ACHN (cell line): ENCODE data around the gene CRADD.
"Not testable (repeated sequence)": the region's sequence is repeated elsewhere in the genome, so short reads cannot be mapped to it uniquely, and the experiment has no call there.

Experiments
- DNase-seq: peaks from one replicate; pipeline ENCODE4 v3.0.0-alpha.2; 2015
- in situ Hi-C: cut with HindIII; loops from 2 replicates; pipeline ENCODE4 v1.10.0; 2017; ENCODE audit warnings: low sequenced_read_pairs, low pct_ligation_motif_present, low pct_unique_long_range_greater_than_20kb

CRADD gene

DNA sequence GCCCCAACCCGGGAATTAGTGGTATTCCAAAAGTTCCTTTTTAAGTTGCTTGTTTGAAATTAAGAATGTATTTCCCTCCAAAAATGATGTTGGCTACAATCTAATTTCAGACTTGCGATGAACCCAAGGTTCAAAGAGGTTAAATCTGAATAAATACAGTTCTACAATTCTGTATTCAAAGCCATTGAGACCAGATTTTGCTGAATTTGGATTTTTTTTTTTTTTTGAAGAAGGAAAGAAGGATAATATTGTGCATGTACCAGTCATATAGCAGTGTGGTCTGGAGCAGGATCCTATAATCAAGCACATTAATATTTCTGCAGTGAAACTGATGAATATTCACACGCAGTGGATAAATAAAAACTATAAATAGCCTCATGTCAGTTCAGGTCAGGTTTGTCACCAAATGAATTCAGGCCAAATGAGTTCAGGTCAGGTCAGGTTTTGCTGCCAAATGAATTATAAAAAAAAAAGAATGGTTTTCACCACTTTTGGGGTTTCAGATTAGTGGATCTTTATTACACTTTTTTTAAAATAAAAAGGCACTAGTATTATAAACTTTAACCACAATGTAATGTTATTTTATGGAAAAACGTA is 69.5 kb downstream of the CRADD start:
- no peak for DNase-seq
- in situ Hi-C loops, result no loop called here

DNA sequence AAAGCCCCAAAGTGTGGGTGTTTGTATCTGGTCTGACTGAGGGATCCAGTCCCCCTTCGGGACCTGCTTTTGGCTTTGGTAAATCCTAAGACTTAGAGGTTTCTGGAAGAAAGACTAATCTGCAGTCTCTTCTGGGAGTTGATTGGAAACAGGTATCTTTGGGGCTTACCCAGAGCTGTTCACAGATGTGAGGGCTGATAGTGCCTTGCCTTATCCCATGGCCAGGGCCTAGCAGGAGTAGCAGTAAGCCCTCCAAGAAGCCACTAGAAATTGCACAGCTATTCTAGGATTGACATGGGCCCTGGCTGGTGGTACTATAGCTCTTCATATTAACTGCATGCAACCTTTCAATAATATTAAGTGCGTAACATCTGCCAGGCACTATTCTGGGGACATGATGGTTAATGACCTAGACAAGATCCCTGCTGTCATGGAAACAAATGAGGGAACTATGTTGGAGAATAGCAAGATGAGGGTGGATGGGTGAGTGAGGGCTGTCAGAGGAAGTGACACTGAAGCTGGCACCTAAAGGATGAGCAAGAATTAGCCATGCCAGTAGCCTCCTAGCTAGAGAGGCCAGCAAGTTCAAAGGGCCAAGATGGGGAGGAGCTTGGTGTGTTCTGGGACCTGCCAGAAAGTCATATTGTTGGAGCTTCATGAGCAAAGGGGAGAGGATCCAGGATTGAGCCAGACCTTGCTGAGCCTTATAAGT is 71.7 kb downstream of the CRADD start:
- in situ Hi-C loops, result no loop called here
- no peak for DNase-seq

DNA sequence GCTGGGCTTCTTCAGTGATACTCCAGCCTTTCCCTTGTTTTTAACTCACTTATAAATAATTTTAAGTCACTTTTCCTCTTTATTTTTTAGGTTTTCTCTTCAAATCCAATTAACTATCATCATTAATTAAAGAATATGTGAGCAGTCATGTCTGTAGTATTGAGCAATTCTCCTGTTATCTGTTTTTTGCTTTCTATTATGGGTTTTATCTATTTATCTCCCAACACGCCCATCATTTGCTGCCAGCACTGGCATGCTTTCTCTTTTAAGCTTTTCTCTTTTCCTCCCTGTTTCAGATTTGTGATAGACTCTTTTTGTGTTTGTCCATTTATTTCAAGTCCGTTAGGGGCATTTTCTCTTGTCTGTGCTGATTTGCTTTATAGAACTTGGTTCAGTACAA is 72.3 kb downstream of the CRADD start:
- DNase-seq, result no peak
- in situ Hi-C loops, result no loop called here

DNA sequence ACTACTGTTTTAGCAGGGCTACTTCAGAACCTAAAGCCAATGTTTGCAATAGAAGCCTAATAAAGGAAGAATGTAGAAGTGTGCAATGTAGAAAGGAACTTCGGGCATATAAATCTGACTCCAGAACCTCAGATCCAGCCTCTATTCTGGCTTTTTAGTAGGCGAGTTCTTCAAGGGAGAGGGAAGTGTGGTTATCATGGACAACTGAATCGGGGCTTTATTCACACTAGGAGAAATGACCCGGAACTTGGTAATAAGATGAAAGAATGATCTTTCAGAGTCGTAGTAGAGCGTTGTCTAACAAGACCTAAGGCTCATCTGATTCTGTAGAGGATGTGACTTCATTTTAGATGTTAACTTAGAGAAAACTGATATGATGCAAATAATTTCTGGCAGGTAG is 72.9 kb downstream of the CRADD start:
- DNase-seq, result no peak
- in situ Hi-C loops, result no loop called here

DNA sequence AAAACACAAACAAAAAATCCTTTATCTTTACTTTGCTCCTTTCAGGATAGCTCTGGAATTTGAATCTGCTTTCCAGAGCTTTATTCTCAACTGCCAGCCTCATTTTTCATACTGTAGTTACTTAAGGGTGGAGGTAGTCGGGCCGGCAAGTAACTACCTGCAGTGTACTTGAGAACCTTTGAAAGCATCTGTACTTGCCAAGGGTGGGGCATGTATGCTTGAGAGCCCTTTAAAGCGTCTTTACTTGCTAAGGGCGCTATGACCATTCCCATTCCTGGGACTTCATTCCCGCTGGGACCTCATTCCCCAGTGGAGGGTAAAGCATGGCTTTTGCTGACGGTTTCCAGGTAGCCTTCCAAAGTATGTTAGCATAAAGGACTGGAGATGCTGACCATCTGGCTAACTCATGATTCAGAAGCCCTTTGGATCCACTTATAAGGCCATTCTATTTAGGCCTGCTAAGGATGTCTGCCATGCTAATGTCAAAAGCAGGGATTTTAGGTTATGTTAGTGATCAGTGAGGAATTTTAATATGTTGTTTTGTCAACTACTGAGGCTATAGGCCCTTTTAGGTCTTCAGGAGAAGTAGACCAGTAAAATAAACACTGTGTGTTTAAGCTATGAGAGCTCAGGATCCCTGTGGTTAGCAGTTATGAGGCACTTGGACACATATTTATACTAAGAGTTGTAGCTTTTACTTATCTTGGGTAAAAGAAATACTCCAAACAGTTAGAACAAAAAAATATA is 74.9 kb downstream of the CRADD start:
- in situ Hi-C loops, result no loop called here
- no peak for DNase-seq

DNA sequence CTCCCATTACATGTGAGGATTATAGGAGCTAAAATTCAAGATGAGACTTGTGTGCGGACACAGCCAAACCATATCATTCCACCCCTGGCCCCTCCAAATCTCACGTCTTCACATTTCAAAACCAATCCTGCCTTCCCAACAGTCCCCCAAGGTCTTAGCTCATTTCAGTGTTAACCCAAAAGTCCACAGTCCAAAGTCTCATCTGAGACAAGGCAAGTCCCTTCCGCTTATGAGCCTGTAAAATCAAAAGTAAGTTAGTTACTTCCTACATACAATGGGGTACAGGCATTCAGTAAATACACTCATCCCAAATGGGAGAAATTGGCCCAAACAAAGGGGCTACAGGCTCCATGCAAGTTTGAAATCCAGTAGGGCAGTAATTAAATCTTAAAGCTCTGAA is 76.1 kb downstream of the CRADD start:
- DNase-seq, result no peak
- in situ Hi-C loops, result no loop called here

DNA sequence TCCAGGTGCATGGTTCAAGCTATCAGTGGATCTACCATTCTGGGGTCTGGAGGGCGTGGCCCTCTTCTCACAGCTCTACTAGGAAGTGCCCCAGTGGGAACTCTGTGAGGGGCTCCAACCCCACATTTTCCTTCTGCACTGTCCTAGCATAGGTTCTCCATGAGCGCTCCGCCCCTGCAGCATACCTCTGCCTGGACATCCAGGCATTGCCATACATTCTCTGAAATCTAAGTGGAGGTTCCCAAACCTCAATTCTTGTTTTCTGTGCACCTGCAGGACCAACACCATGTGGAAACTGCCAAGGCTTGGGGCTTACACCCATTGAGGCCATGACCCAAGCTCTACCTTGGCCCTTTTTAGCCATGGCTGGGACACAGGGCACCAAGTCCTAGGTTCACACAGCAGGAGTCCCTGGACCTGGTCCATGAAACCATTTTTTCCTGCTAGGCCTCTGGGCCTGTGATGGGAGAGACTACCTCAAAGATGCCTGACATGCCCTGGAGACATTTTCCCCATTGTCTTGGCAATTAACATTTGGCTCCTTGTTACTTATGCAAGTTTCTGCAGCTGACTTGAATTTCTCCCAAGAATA is 76.8 kb downstream of the CRADD start:
- DNase-seq, result no peak
- in situ Hi-C loops, result no loop called here

DNA sequence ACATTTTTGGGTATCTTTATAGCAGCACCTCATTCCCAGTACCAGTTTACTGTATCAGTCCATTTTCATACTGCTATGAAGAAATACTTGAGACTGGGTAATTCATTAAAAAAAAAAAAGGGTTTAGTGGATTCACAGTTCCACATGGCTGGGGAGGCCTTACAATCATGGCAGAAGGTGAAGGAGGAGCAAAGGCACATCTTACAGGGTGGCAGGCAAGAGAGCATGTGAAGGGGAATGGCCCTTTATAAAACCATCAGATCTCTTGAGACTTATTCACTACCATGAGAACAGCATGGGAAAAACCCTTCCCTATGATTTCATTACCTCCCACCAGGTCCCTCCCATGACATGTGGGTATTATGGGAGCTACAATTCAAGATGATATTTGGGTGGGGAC is 77.7 kb downstream of the CRADD start:
- DNase-seq, in situ Hi-C loops: not testable (repeated sequence)

DNA sequence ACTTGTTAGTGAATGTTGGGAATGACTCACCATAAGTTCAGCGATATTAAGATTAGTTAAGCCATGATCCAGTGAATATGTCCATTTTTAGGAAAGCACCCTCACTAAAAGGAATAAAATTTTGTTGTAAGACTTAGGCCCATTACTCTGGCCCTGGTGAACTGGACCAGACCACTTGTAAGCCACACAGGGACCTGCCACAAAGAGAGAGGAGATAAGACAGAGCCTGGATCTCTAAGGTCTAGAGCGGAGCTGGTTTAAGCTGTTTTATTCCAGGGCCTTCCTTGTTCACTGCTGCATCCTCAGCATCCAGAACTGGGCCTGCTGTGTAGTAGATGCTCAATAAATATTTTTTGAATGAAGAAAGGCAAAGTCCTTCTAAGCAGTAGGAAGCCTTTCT is 79.1 kb downstream of the CRADD start:
- no peak for DNase-seq
- in situ Hi-C loops, result no loop called here

DNA sequence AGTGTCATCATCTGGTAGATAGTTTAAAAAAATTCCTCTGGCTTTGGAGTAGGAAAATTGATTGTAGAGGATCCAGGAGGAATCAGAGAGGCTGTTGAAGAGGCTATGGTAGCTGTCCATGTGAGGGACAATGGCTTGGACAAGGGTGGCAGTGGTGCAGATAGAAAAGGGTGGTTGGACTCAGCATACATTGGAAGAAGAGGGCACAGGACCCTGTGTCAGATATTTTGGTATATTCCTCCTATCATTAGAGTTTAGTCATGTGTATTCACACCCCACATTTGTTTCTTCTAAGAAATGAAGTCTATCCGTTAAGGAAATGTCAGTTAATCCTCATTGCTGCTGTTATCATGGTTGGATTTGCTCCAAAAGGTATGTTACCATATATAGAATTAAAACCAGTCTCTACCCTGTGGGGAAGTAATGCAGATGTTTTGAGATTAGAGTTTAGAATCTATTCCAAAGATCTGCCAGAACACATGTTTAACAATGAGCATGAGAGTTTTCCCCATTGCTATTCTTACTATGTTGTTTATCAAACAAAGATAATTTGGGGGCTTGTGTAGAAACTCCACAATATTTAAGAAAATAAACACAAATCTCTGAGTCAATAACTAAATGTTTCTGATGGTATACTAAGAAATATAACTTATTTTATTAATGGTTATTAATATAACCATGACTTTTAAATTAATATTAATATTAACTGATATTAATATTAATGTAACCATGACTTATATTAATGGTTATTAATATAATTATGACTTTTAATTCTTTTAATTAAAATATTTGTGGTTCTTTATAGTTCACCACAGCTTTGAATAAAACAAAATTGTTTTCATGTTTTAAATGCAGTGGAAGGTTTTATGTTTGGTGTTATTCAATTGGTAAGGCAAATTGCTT is 80.9 kb downstream of the CRADD start:
- in situ Hi-C loops, result no loop called here
- no peak for DNase-seq

DNA sequence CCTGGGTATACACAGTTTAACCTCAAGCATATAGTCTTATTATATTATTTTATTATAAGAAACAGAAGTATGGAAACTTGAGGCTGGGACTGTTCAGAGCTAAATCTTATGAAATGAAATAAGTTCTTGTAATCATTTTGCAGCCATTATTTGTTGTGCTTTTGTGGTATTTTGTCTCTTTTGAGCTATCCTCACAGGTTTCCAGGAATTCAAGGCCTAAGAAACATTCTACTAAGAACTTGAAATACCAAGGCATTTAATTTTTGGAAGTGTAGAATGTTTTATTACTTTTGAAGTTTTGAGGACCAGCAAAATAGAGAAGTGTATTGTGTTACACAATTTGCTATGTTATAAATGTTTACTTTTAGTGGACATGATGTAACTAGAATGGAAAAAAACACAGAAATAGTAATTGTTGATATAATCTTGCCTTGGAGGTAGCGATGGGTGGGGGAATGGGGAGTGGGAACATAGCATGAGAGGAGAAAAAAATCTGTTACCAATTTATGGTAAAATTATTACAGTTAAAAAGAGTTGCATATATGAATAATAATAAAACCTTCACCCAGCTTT is 81.7 kb downstream of the CRADD start:
- in situ Hi-C loops, result no loop called here
- DNase-seq, result no peak

DNA sequence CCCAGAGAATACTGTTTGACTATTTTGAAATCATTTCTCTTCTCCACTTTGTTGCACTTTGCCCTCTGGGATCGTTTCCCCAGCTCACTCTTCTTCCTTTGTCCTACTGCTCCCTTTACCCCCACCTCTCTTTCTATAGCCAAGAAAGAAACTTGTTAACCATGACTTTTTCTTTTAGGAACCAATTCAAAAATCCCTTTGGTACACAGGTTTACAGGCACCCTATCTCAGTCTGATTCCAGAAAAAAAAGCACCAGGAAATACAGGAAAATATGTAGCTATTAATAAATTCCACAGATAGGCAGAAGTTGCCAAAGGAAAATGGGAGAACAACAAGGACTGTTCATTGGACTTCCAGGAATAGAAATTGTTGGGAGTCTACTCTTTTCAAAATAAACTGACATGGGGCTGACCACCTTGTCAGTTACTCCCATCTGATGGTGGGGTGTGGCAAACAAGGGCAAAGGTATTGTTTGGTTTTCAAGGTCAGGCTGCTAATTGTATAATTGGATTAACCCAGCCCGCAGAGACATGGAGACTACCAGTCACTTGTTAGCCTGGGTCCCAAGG is 82.4 kb downstream of the CRADD start:
- in situ Hi-C loops, result no loop called here
- DNase-seq, result no peak

DNA sequence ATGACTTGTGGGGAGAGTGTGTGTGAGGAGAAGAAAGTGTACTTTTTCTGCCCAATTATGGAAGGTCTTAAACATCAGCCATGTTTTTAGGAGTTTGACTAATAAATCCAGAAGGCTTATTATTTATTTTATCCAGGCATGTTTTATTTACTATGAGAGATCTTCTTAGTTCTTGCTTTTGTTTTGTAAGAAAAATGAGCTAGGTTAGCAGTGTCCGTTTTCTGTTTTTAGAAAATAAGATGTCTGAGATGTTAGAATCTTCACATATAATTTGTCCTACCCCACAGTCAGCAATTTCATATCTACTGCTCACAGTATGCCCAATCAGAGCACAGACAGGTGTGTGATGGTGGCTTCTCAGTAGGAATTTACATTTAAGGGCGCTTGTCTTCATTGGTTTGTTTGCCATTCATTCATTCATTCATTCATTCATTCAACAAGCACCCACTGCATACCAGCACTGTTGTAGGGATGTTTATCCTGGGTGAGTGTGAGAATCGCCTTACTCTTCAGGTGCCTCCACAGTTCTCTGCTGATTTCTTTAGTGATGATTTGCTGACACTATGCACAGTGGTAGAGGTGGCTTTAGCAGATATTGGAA is 83.2 kb downstream of the CRADD start:
- no peak for DNase-seq
- in situ Hi-C loops, result no loop called here

DNA sequence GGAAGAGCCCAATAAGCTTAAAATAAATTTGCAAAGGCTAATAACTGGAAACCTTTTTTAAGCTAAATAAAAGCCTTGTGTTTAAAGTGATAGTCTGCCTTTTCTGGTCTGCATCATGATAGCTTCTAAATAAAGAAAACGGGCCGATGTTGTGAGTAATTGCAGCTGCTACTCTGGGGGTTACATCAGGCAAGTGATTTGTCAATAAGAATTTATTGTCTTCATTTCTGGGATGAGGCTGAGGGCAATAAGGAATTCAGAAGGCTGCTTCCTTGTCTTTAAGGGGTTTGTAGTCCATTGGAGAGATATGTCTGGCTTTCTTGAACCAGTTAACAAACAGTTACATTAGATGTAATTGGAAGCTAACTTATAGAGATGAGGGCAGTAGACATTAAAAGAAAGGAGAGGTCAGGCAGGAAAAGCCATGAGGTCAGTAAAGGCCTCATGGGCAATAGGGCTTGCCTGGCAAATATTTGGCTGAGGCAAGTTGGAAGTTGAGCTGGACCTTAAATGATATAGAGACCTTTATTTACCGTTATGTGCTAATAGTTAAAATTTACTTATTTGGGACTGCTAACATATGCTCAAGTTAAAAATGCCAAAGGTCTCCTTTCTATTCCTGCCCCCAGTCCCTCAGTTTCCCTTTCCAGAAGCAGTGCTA is 85.0 kb downstream of the CRADD start:
- in situ Hi-C loops, result no loop called here
- DNase-seq, result no peak

DNA sequence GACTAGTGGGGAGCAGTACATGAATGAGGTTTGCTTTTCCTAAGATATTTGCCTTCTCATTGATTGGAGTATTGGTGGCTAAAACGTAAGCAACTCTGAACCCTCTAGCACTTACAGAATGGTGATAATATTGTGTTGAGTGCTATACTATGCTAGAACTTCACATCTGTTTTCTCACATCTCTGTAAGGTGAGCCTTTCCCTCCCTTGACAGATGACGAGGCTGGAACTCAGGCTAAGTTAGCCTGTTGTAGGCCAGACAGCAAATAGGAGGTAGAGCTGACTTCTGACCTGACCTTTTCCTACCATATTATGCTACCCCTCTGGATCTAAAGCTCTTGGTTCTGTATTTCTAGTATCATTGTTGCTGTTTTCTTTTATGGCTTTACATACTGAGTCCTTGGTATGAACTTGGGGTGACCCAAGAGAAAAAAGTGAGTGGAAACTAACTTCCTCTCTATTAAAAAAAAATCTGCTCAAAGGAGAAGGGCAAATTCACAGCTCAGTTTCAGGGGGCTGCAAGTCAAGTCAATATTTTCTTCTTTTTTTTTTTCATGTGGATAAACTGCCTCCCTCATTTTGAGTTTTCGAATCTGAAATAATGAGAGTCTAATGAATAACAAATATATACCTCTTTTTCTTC is 85.9 kb downstream of the CRADD start:
- no peak for DNase-seq
- in situ Hi-C loops, result no loop called here

DNA sequence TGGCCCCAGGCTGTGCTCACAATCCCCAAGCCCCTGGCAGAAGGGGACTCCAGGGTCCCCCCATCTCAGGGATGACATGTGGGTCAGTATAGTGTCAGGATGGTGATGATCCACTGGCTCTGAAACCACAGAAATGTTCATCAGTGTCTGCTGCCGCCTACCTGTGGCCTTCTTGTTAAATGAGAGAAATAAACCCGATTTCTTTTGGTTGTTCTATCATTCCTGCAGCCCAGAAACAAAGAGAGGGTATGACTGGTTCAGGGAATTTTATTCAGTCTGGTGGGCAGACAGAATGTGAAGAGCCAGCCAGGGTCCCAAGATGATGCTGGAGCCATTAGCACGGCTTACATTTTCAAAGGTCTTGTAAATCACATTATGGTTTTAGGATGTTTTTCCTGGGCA is 86.6 kb downstream of the CRADD start:
- DNase-seq, result no peak
- in situ Hi-C loops, result no loop called here

DNA sequence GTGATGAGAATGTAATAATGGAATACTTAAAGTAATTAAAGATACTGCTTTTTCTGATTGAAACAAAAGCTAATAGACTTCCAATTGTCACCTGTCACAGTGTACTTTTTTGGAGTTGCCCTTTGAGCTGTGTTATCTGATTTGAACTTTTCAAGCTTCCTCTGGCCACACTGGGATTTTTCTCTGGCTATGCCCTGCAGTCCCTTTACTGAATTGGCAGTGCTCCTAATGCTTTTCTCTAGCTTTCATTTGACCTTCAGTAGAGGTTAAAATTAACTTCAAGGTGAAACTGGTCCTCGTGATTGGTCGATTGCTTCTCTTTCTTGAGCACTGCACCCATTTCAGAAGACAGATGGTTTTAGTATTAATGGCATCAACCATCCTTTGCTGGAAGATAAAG is 89.2 kb downstream of the CRADD start:
- no peak for DNase-seq
- in situ Hi-C loops, result no loop called here
